GM21515 (cell line): ENCODE results near the gene LDLRAD4.
"Not testable (repeated sequence)": the region's sequence is repeated elsewhere in the genome, so short reads cannot be mapped to it uniquely, and the experiment has no call there.

Source experiments
- ATAC-seq: cut with Tn5 transposase; IDR thresholded peaks from one replicate; pipeline ENCODE4 v1.9.1; 2021; ENCODE audit not compliant: unreplicated experiment

Gene LDLRAD4

GRCh38 chr18:13324880-13325279, 106.3 kb downstream of the LDLRAD4 start:
- ATAC-seq, result no peak

- no peak for ATAC-seq
Measured at GRCh38 chr18:13328213-13328612, 109.7 kb downstream of the LDLRAD4 start.

- no peak for ATAC-seq
Measured at GRCh38 chr18:13330996-13331395, 112.4 kb downstream of the LDLRAD4 start.

GRCh38 chr18:13331846-13332245, 113.3 kb downstream of the LDLRAD4 start:
- no peak for ATAC-seq

GRCh38 chr18:13332874-13333273, 114.3 kb downstream of the LDLRAD4 start:
- ATAC-seq, result no peak

- no peak for ATAC-seq
Measured at GRCh38 chr18:13335903-13336302, 117.3 kb downstream of the LDLRAD4 start.

GRCh38 chr18:13336841-13337240, 118.3 kb downstream of the LDLRAD4 start:
- ATAC-seq, result no peak

GRCh38 chr18:13337369-13337768, 118.8 kb downstream of the LDLRAD4 start:
- no peak for ATAC-seq

GRCh38 chr18:13338318-13338717, 119.8 kb downstream of the LDLRAD4 start:
- ATAC-seq, result no peak

GRCh38 chr18:13339653-13340052, 121.1 kb downstream of the LDLRAD4 start:
- ATAC-seq, result no peak

GRCh38 chr18:13346449-13346848, 127.9 kb downstream of the LDLRAD4 start:
- not testable (repeated sequence) for ATAC-seq

- no peak for ATAC-seq
Measured at GRCh38 chr18:13353084-13353823, 134.7 kb downstream of the LDLRAD4 start.

GRCh38 chr18:13354402-13354801, 135.8 kb downstream of the LDLRAD4 start:
- ATAC-seq, result no peak

GRCh38 chr18:13356032-13356431, 137.5 kb downstream of the LDLRAD4 start:
- no peak for ATAC-seq

- ATAC-seq, result no peak
Measured at GRCh38 chr18:13357289-13357688, 138.7 kb downstream of the LDLRAD4 start.

GRCh38 chr18:13359210-13359609, 140.7 kb downstream of the LDLRAD4 start:
- no peak for ATAC-seq

- ATAC-seq, result no peak
Measured at GRCh38 chr18:13361431-13361830, 142.9 kb downstream of the LDLRAD4 start.

- no peak for ATAC-seq
Measured at GRCh38 chr18:13362051-13362450, 143.5 kb downstream of the LDLRAD4 start.

- no peak for ATAC-seq
Measured at GRCh38 chr18:13362607-13363006, 144.0 kb downstream of the LDLRAD4 start.

- no peak for ATAC-seq
Measured at GRCh38 chr18:13363359-13363758, 144.8 kb downstream of the LDLRAD4 start.

GRCh38 chr18:13364721-13365205, 146.2 kb downstream of the LDLRAD4 start:
- no peak for ATAC-seq

GRCh38 chr18:13366131-13366530, 147.6 kb downstream of the LDLRAD4 start:
- no peak for ATAC-seq

- no peak for ATAC-seq
Measured at GRCh38 chr18:13366541-13366940, 148.0 kb downstream of the LDLRAD4 start.
